CD4-positive, alpha-beta T cell treated with Interleukin-17A for 4 hours (primary cell): ENCODE data around the gene HCN2.
A peak's percentile ranks its signal among the peaks of the same experiment; 100 is the strongest.

Experiments
- DNase-seq: peaks from one replicate; pipeline ENCODE4 v3.0.0-alpha.2; 2020; ENCODE audit warnings: mixed read lengths

HCN2 gene

GRCh38 chr19:658916-659839, 69.5 kb downstream of the HCN2 start:
- peak; percentile 58 for DNase-seq

DNA sequence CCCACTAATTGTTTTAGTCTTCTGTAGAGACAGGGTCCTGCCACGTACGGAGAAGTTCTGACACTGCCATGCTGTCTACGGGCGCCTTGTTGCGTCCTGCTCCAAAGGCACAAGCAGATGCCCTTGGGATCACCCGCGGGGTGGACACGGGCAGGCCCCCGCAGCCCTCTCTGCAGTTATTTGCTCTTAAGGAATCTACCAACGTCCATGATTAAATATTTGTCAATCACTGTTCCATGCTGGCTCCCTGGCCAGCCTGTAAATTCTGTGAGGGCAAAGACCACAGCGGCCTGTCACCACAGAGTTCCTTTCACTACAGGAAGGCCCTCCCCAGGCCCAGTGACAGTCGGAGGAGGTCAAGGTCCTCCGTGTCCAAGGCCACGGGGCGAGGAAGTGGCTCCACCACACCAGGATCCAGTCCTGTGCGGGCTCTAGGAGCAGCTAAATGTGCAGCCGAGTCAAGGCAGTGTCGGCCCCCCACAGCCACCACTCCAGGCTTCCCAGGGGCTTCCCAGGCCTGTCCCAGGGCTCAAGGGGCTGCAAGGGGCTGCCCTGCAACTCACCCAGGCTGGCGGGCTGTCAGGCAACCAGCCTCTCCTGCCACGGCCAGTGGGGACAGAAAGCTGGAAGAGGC, 71.2 kb downstream of the HCN2 start:
- no peak for DNase-seq

DNA sequence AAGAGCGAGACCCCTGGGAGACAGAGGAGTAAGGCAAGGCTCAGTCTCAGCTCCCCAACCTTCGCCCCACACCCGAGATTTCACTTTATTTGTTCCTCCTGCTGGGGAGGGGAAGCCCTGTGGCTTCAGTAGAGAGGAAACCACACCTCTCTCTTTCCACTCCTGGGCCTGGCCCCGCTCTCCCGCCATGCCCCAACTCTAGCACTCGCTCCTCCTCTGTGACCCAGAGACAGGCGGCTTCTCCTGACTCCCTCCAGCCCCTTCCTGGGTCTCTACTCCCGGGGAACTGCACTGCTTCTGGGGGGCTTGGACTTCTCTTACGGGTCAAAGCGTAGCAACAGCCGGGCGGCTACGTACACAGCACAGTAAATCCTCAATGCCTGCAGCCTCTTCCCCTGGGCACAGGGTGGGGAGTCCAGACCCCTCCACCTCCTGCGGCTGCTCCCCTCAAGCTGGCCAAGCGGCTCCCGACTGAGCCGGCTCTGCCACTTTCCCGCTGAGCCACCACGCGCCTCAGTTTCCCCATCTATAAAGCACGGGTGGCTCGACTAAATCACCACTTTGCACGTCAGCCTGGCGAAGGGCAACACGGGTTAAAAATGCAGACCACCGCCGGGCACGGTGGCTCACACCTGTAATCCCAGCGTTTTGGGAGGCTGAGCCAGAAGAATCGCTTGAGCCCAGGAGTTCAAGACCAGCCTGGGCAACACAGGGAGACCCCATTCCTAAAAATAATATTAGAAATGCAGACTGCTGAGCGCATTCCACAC, 71.9 kb downstream of the HCN2 start:
- peak; percentile 73 for DNase-seq

DNA sequence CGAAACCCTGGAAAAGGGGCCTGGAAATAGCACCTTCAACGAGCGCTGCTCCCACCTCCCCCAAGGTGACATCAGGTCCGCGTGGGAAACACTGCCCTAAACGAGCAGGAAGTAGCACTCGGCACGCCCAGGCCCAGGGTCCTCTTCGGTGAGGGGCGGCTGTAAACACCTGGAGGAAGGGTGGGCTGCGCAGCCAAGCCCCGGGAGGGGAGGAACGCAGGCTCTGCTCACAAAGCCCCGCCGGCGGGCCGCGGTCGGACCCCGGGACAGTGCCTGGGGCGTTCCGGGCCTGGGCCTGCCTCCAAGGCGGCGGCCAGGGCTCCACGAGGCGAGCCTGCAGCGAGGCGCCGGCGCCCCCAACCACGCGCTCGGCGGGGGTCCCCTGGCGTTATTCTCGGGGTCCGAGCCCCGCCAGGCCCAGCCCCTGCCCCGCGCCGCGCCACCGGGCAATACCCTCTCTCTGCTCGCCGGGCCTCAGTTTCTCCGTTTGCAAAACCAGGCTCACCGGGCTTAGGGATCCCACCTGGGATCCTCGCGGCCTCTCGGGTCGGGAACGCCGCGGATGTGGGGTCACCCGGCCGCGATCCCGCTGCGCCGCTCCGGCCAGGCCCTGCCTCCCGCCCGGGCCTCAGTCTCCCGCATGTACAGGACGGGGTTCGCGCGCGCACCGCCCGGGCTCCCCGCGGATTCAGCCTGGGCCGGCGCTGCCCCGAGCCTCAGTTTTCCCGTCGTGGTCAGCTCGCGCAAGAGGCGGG, 72.7 kb downstream of the HCN2 start:
- DNase-seq = peak; percentile 80

DNA sequence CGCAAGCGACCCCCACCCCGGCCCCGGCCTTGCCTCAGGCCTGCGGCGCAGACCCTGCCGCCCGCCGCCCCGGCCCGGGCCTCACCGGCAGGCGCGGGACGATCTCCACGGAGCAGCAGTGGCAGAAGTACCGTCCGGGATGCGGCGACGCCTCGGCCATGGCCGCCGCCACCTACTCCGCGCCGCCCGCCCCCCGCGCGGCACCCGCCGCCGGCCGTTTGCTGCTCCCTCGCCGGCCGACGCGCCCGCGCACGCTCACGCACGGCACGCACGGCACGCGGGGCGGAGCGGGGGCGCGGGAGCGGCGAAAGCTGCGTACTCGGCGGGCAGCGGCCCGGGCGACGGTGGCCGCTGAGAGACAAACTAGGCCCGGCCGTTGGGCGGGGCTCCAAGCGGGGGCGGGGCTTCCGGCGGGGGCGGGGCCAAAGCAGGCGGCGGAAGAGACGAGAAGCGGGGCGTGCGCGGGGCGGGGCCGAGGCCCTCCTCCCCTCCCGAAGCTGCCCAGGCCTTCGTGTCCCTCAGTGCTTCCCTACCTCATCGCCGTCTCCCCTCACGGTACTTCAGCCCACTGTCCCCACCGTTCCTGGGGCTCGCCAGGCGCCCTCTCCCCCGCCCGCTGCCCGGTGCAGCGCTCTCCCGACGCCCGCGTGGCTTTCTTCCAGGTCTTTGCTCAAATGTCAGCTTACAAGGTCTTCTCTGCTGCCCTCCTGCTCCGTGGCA, 73.4 kb downstream of the HCN2 start, which contains the start of gene RNF126:
Gene RNF126, minus strand, starts transcription at position 253 of the 720 bp plus-strand sequence. Its CDS starts 93 bp downstream, at position 160.
- peak; percentile 98 for DNase-seq

DNA sequence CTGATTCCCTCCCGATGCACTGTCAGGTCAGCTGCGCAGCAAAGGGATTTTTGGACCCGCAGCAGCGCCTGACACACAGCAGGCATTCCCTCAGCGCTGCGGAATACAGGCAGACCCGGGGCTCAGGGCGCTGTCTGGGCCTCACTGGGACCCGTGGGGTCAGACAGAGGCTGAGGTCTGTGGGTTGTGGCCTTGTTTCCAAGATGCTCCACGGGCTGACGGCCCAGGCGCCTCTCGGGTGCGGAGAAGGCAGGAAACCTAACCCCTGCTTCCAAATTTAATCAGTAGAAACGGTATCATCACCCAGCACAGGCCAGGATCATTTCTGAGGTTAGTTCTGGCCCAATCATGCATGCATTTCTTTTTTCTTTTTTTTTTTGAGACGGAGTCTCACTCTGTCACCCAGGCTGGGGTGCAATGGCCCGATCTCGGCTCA, 74.0 kb downstream of the HCN2 start:
- DNase-seq = no peak

DNA sequence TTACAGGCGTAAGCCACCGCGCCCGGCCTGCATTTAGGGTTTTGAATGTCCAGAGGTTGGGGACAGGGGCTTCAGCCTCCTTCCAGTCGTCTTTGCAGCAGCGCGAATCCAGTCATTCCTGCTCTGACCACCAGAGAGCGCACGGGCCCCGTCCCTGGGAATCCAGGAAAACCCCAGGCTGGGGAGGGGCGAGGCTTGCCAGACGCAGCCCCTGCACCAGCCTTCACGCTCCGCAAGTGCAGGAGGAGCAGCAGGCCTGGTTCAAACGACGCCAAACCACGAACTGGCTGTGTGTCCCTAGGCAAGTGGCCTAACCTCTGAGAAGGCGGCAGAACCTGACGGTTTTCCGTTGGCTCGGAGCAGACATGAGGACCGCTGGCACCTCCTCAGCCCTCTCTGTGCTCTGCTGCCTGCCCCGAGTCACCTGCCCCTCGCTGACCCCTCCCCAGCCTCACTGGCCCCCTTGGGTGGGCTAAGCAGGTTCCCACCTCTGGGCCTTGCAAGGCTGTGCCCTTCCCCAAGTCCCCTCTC, 75.3 kb downstream of the HCN2 start:
- peak; percentile 88 for DNase-seq
